SK-N-MC (cell line): ENCODE measurements around the gene RNMT.
"Not testable (repeated sequence)": the region's sequence is repeated elsewhere in the genome, so short reads cannot be mapped to it uniquely, and the experiment has no call there.

Source experiments
- DNase-seq: peaks from one replicate; pipeline ENCODE4 v3.0.0-alpha.2; 2011; ENCODE audit warnings: low read depth, low spot score
- H3K27ac ChIP-seq: fragments of 200-600 bp; sonication (generic); 2 replicates; pipeline ENCODE4 v1.5.1; 2016; ENCODE audit warnings: mixed run types
- H3K36me3 ChIP-seq: fragments of 200-600 bp; sonication (generic); 2 replicates; pipeline ENCODE4 v1.6.1; 2017; ENCODE audit warnings: antibody characterized with exemption, low read length, mixed read lengths; ENCODE audit not compliant: insufficient read depth
- H3K4me3 ChIP-seq: fragments of 200-600 bp; sonication (generic); 2 replicates; pipeline ENCODE4 v1.5.1; 2016
- H3K9ac ChIP-seq: fragments of 200-600 bp; sonication (generic); 2 replicates; pipeline ENCODE4 v1.8.0; 2017; ENCODE audit warnings: mixed run types, mixed read lengths; ENCODE audit not compliant: insufficient read length
- H3K9me3 ChIP-seq: fragments of 200-600 bp; sonication (generic); 2 replicates; pipeline ENCODE4 v1.6.1; 2017; ENCODE audit warnings: low read depth, mild to moderate bottlenecking, antibody characterized with exemption, low read length, moderate library complexity, mixed read lengths
- EZH2 ChIP-seq: fragments of 200-600 bp; sonication (generic); IDR thresholded peaks from one replicate; pipeline ENCODE4 v1.6.1; 2017; ENCODE audit warnings: antibody characterized with exemption
- FOXP2 ChIP-seq: optimal IDR thresholded peaks from 2 replicates; pipeline ENCODE3; 2011; ENCODE audit warnings: mild to moderate bottlenecking, moderate library complexity; ENCODE audit not compliant: insufficient read depth; ENCODE audit errors: extremely low read length, control extremely low read depth
- POLR2AphosphoS5 ChIP-seq: IDR thresholded peaks from 2 replicates; pipeline ENCODE4 v1.6.1; 2012; ENCODE audit warnings: mild to moderate bottlenecking, low read depth, low read length, borderline replicate concordance

The RNMT gene

DNA sequence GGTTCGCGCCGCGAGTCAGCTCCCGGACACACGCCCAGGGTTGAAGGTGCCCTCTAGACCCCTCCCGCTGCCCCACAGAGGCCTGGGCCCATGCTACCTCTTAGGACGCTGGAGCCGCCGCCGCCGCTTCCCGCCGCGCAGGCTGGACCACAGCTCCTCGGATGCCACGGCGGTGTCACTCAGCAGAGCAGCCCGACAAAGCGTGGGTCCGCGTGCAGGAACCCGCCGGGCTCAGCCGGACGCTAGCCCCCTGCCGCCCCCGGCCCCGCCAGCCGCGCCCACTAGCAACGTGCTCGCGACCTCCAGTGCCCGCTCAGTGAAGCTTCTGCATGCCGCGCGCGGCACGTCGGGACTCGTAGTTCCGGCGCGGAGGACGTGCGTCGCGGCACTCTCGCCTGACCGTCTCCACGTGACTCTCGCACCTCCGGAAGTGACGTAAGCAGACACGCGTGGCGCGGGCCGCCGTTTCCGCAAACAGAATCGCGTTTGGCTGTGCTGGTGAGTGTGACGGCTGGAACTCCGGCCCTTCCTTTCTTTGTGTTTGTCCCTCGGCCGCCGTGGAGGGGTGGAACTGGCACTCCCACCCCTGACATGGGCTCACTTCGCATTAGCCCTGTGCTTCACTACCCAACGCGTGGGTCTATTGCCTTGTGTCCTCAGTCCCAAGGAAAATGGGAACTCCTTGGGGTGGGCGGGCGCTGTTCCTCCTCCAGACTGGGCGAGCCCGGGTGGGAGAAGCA is at the start of gene RNMT, which contains the start of gene FAM210A:
Gene RNMT (plus strand): TSS at position 442 of the 740 bp plus-strand sequence. CDS start 4,845 bp downstream, outside the sequence.
Gene FAM210A (minus strand): TSS at position 327 of the 740 bp plus-strand sequence. CDS start 44,481 bp downstream, outside the sequence.
- TF ChIP-seq FOXP2 (peak; percentile 81), EZH2 (no peak), POLR2AphosphoS5 (peak; percentile 87; the same call in 1 of the 2 replicates)
- Histone ChIP-seq H3K9me3 (no peaks in the 10 kb centered on the region), H3K9ac (peak within 1 kb of the TSS; percentile 87), H3K36me3 (peaks cover 8% of the 10 kb centered on the region), H3K27ac (peak within 1 kb of the TSS; percentile 67; the same call in 1 of the 2 replicates), H3K4me3 (peak within 1 kb of the TSS; percentile 89)
- DNase-seq: peak; percentile 66

DNA sequence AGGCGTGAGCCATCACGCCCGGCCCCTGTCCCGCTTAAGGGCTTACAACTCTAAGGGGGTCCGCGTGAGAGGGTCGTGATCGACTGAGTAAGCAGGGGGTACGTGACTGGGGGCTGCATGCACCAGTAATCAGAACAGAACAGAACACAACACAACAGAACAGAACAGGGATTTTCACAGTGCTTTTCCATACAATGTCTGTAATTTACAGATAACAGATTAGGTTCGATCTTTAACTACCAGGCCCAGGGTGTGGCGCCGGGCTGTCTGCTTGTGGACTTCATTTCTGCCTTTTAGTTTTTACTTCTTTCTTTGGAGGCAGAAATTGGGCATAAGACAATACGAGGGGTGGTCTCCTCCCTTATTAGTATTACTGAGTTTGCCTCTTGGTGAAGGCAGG is 49.1 kb upstream of the RNMT start:
- not testable (repeated sequence) for H3K4me3 ChIP-seq, H3K9ac ChIP-seq, H3K27ac ChIP-seq, DNase-seq
- H3K9me3 ChIP-seq: peaks cover 26% of the 10 kb centered on the region
- H3K36me3 ChIP-seq: peaks cover 36% of the 10 kb centered on the region

DNA sequence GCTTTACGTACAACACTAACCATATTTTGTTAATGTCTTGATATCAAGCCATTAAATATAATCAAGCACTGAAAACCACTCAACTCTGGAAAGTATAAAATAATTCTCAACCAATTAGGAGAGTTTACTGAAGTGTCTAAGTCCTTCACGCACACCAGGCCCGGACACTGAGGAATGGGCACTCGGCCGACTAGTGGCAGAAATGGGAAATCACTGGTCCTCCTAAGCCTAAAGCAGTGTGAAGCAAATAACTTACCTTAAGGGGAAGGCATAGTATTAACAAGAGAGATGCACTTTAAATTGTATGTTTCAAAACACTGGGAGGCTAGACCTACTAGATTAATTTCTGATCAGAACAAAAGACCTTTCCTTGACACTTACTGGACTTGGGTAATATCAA is 45.9 kb upstream of the RNMT start:
- peaks cover 41% of the 10 kb centered on the region for H3K36me3 ChIP-seq
- H3K4me3 ChIP-seq: no peak overlapping the region
- TF ChIP-seq FOXP2 (no peak), EZH2 (no peak), POLR2AphosphoS5 (no peak)
- no peak overlapping the region for H3K27ac ChIP-seq
- H3K9me3 ChIP-seq: peaks cover 28% of the 10 kb centered on the region
- DNase-seq: no peak
- no peak overlapping the region for H3K9ac ChIP-seq

GRCh38 chr18:13681701-13682100 is 44.8 kb upstream of the RNMT start:
- TF ChIP-seq EZH2 (no peak), POLR2AphosphoS5 (no peak), FOXP2 (no peak)
- Histone ChIP-seq H3K27ac (no peak overlapping the region), H3K9ac (no peak overlapping the region), H3K4me3 (no peak overlapping the region), H3K36me3 (peaks cover 41% of the 10 kb centered on the region), H3K9me3 (peaks cover 22% of the 10 kb centered on the region)
- DNase-seq: no peak

DNA sequence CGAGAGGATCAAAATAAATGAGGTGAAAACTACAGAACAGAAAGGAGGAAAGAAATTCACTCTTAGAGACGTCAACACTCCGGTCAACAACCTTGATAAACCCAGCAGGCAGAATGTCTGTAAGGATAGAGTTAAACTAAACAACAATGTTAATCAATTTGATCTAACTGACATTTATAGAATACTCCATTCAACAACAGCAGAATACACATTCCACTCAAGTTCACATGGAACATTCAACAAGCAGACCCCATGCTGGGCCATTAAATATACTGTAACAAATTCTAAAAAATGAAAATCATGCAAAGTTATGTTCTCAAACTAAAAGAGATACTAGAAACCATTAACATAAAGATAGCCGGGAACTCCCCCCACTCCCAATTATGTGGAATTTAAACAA is 41.9 kb upstream of the RNMT start:
- H3K9me3 ChIP-seq: peaks cover 14% of the 10 kb centered on the region
- DNase-seq: peak; percentile 59
- H3K36me3 ChIP-seq: peaks cover 35% of the 10 kb centered on the region
- peak overlapping the region; percentile 12; the same call in 1 of the 2 replicates for H3K27ac ChIP-seq
- TF ChIP-seq EZH2 (no peak), POLR2AphosphoS5 (no peak), FOXP2 (no peak)
- H3K4me3 ChIP-seq: 0 out of 2 replicates have a peak overlapping the region, but pooled peaks have one; percentile 9
- no peak overlapping the region for H3K9ac ChIP-seq

DNA sequence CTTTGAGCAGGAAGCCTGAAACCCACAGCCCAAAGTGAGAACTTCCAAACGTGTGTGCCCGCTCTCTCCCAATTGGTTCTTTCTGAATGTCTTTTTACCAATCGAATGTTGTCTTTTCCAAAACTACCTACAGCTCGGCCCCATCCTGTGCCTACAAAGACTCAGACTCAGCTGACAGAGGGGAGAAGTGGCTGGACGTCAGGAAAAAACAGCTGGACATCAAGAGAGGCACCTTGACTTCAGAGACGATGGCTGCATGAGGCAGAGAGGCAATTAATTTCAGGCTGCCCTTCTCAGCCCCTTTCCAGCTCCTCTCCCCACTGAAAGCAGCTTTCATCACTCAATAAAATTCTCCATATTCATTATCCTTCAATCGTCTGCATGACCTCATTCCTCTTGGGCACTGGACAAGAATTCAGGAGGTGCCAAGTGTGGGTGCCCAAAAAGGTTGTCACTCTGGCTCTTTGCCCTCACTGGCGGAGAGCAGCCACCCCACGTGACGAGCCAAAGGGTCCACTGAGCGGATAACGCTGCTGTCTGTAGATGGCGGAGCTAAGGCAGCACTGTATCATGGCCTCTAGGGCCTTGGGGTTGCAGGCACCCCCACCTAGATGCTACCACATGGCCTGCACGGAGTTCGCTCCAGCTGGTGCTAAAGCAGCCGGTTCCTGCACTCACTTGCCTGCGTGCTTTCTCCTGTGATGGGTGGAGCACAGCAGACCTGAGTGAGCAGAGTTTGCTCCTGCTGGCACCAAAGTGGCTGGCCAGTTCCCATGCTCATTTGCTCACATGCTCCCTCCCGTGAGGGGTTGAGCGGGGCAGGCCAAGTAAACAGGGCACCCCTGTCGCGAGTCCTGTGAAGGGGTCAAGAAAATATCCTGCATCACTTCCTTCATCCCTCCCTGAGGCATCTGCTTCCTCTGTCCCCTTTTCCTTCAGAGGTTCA is 38.0 kb upstream of the RNMT start:
- no peak overlapping the region for H3K9ac ChIP-seq
- TF ChIP-seq FOXP2: no peak
- TF ChIP-seq POLR2AphosphoS5: no peak
- TF ChIP-seq EZH2: no peak
- no peak for DNase-seq
- H3K4me3 ChIP-seq: no peak overlapping the region
- H3K9me3 ChIP-seq: 0 out of 2 replicates have a peak, but pooled peaks cover 4% of the 10 kb centered on the region
- H3K27ac ChIP-seq: no peak overlapping the region
- 0 out of 2 replicates have a peak, but pooled peaks cover 9% of the 10 kb centered on the region for H3K36me3 ChIP-seq

GRCh38 chr18:13690060-13690459 is 36.4 kb upstream of the RNMT start:
- H3K27ac ChIP-seq, H3K36me3 ChIP-seq, DNase-seq, H3K9ac ChIP-seq, H3K9me3 ChIP-seq, H3K4me3 ChIP-seq: not testable (repeated sequence)

GRCh38 chr18:13695337-13695736 is 31.1 kb upstream of the RNMT start:
- not testable (repeated sequence) for H3K9ac ChIP-seq, H3K36me3 ChIP-seq, H3K27ac ChIP-seq, H3K4me3 ChIP-seq, H3K9me3 ChIP-seq, DNase-seq

DNA sequence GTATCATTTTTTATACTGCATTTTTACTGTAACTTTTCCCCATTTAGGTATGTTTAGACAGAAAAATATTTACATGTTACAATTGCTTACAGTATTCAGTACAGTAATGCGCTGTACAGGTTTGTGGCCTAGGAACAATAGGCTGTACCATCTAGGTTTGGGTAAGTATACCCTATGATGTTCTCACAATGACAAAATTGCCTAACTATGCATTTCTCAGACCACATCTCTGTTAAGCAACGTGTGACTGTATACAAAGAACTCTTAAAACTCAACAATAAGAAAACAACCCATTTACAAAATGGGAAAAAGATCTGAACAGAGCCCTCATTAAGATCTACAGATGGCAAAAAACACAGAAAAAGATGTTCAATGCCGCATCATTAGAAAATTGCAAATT is 29.5 kb upstream of the RNMT start:
- H3K36me3 ChIP-seq: peaks cover 4% of the 10 kb centered on the region; the same call in 1 of the 2 replicates
- TF ChIP-seq EZH2: no peak
- TF ChIP-seq FOXP2: no peak
- TF ChIP-seq POLR2AphosphoS5: no peak
- H3K4me3 ChIP-seq: no peak overlapping the region
- H3K9ac ChIP-seq: no peak overlapping the region
- H3K27ac ChIP-seq: no peak overlapping the region
- peaks cover 4% of the 10 kb centered on the region; the same call in 1 of the 2 replicates for H3K9me3 ChIP-seq
- DNase-seq: no peak
